22Rv1 (cell line): ENCODE data around the gene RPS27.

Experiments
- H3K27ac ChIP-seq: fragments of 450-650 bp; 2 replicates; pipeline ENCODE4 v1.5.1; 2017
- ZFX ChIP-seq: fragments of 450-650 bp; IDR thresholded peaks from 2 replicates; pipeline ENCODE4 v1.6.1; 2017; ENCODE audit warnings: antibody characterized with exemption, borderline replicate concordance
- TF ChIP-seq, protein P1 (sequence below): fragments of 450-650 bp; IDR thresholded peaks from 2 replicates; pipeline ENCODE4 v1.5.1; 2017; ENCODE audit warnings: mild to moderate bottlenecking

RPS27 gene

DNA sequence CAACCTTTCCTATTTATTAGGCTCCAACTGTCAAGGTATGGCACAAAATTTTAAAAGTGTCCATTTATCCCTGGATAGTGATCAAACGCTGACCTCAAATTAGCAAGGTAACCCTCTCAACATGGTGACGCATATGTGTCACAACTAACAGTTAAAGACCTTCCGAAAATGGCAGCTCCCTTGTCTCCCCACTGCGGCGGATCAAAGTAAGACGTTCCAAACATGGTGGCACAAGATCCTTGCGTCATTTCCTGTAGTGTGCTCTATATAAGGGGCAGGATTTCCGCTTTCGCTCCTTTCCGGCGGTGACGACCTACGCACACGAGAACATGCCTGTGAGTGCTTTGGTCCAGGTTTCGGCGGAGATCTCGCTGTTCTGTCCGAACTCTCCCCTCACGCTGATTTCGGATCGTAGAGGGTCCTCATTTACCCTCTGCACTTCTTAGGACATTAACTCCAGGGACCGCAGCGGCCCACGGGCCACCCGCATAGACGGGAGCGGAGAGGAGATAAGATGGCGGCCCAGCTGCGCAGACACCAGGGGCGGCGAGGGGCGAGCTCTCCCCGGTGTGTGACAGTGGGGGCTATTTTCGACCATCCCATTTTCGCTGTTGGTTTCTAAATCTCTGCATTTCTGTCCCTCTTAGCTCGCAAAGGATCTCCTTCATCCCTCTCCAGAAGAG is at the start of gene RPS27:
RPS27 (plus strand) TSS at position 295 of the 683 bp plus-strand sequence; CDS start at position 330, 35 bp downstream.
- TF ChIP-seq ZFX = no peak
- TF ChIP-seq, protein P1, sequence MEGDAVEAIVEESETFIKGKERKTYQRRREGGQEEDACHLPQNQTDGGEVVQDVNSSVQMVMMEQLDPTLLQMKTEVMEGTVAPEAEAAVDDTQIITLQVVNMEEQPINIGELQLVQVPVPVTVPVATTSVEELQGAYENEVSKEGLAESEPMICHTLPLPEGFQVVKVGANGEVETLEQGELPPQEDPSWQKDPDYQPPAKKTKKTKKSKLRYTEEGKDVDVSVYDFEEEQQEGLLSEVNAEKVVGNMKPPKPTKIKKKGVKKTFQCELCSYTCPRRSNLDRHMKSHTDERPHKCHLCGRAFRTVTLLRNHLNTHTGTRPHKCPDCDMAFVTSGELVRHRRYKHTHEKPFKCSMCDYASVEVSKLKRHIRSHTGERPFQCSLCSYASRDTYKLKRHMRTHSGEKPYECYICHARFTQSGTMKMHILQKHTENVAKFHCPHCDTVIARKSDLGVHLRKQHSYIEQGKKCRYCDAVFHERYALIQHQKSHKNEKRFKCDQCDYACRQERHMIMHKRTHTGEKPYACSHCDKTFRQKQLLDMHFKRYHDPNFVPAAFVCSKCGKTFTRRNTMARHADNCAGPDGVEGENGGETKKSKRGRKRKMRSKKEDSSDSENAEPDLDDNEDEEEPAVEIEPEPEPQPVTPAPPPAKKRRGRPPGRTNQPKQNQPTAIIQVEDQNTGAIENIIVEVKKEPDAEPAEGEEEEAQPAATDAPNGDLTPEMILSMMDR = no peak
- peak within 1 kb of the TSS; percentile 85 for H3K27ac ChIP-seq

DNA sequence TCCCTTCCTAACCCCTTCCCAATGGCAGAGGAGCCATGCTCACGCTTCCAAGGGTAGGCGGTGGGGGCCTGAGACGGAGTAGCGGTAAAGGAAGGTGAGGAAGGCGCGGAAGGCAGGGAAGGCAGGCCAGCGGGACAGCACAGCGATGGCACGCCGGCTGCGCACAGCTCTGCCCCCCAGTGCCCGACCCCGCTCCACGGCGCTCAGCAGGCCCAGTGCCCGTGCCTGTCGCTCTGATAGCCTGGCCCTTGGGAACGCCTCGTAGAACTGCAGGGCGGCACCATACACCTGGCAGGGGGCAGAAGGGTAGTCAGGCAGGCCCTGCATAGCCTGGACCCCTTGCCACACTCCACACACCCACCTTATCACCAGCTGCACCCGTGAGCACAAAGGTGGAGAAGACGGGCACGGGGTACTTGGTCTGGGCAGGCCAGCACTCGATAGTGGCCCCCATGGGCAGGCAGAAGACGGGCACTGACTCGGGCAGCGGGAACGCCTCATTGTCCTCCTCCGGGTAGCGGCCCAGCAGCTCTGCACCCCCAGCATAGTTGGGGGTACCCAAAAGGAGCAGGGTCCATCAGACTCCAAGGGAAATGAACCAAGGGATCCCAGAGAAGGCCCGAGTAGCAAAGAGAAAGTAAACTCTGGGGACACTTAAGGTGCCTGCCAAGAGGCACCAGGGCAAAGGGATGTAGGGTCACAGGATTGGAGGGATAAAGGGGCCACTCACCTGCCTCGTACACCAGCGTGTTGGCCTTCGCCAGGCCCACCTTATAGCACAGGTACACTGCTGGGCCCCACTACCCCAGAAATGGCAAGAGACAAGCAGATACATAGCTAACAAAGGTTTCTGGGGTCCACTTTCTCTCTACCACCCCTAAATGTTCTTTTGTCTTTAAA is 48.5 kb upstream of the RPS27 start:
- TF ChIP-seq, protein P1 = no peak
- TF ChIP-seq ZFX = no peak
- H3K27ac ChIP-seq = no peak overlapping the region

DNA sequence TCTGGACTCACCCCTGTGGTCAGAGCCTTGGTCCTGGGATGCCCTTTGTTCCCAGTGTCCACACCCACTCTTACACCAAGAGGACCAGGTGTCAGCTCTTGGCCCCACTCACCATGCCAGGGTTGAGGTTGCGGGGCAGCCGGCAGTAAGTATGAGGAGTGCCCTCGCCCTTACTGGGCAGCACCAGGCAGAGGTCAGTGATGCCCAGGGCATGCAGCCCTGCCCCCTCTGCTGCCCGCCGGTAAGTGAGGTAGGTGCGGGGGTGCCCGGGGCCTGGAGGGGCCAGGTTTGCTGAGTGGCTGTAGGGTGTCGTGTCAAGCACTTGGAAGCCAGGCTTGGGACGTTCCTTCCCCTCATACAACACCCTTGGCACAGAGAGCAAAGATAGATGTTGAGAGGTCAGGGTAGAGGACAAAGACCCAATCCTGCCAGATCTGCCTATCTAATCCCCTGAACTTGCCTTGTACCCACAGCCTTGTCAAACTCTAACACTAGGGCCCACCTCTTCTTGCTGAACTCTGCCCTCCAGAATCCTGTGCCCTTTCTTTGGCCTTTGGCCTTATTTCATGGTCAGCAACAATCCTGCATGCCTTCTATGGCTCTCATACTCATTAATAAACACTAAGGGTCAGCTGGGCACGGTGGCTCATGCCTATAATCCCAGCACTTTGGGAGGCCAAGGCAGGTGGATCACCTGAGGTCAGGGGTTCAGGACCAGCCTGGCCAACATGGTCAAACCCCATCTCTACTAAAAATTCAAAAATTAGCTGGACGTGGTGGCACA is 47.6 kb upstream of the RPS27 start:
- H3K27ac ChIP-seq = peak overlapping the region; percentile 7; the same call in 1 of the 2 replicates
- no peak for TF ChIP-seq ZFX
- TF ChIP-seq, protein P1 = no peak

DNA sequence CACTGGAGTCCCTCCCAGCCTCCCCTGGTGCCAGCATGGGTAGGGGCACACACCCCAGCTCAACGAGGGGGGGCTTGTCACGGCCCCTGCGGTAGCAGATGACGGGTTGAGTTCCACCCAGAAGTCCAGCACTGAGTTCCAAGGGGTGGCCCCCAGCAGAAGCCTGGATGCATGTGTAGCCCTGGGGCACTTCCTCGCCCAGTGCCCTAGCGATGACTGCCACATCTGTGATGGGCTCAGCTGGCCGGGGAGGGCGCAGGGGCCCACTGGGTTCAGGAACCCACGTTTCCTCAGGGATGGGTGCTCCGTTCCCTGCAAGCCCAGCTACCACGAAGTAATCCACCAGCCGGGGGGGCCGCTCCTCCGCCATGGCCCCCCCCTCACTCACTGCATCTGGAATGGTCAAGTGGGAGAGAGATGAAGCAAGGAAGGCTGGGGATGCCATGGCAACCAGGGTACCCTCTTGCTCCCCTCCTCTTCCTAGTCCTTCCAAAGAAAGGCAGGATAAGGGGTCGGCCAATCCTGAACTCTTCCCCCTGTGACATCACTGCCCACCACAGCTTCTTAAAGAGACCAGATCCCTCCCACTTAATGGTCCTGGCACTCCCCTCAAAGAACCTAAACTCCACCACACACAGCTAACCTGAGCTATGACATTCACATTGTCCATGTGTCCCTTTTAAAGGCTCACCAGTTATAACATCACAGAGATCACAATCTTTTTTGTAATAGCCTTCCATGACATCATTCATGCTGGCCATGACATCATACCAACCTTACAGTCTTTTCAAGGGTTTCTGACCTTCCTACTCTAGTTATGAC is 46.3 kb upstream of the RPS27 start:
- TF ChIP-seq ZFX = no peak
- TF ChIP-seq, protein P1 = no peak
- peak overlapping the region; percentile 95 for H3K27ac ChIP-seq

DNA sequence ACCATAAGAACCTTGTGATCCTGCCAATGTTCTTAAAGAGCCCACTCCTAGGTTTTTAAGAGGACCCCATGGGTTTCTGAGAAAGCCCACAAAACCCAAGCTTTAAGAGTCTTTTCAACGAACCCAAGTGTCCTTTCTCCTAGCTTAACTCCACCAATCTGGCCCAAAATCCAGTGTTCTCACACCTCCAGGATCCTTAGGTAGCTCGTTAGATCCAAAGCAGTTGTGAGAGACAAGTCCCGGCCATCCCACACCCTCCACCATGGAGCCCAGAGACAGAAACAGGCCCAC is 45.8 kb upstream of the RPS27 start:
- TF ChIP-seq, protein P1 = no peak
- no peak for TF ChIP-seq ZFX
- H3K27ac ChIP-seq = peak overlapping the region; percentile 95

DNA sequence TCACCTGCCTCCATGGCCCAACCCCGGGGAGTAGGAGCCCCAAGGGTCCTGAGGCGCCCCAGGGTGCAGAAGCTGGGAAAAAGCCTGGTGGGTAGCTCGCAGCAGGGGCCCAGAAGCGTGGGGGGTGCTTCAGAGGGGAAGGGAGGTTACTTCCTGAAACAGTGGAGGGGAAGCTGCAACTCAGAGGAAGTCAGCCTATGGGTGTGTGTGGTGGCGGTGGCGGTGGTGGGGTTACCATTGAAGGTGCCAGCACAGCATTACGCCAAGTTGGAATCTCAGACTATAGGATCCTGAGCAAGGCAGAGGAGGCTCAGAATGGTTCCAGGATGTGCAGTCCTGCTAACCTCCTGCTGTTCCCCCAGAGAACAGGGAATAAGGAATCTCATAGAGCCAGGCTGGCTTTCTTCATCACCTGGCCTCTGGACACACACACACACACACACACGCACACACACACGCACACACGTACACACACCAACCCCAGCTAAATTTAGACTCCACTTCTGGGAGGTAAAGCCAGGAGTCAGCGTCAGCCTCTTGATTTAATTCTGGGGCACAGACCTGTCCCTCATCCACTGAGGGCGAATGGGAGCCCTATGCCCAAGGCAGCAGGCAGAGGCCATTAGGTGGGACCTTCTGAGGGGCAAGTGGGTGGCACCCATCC is 45.3 kb upstream of the RPS27 start:
- TF ChIP-seq, protein P1 = no peak
- TF ChIP-seq ZFX = no peak
- H3K27ac ChIP-seq = peak overlapping the region; percentile 95
